LoVo (cell line): Measurements from ENCODE around the gene MUC13.

Experiments used
- DNase-seq: peaks from one replicate; pipeline ENCODE4 v3.0.0-alpha.2; 2016; ENCODE audit warnings: low spot score

Gene MUC13

GRCh38 chr3:124942613-124943012 lies 8.1 kb upstream of the MUC13 start:
- no peak for DNase-seq

GRCh38 chr3:124941771-124942170 lies 7.2 kb upstream of the MUC13 start:
- no peak for DNase-seq

GRCh38 chr3:124939661-124940060 lies 5.1 kb upstream of the MUC13 start:
- DNase-seq, result no peak

- no peak for DNase-seq
Measured at GRCh38 chr3:124938896-124939295, 4.3 kb upstream of the MUC13 start.

GRCh38 chr3:124937049-124937448 lies 2.5 kb upstream of the MUC13 start:
- no peak for DNase-seq

GRCh38 chr3:124935794-124936542 lies 1.4 kb upstream of the MUC13 start:
- peak; percentile 24 for DNase-seq

GRCh38 chr3:124935264-124935663 lies 713 bp upstream of the MUC13 start:
- DNase-seq, result no peak

GRCh38 chr3:124928333-124929202 lies 6.0 kb downstream of the MUC13 start:
- peak; percentile 58 for DNase-seq

- DNase-seq, result no peak
Measured at GRCh38 chr3:124927574-124928045, 6.9 kb downstream of the MUC13 start.

- no peak for DNase-seq
Measured at GRCh38 chr3:124926426-124927101, 8.0 kb downstream of the MUC13 start.

- no peak for DNase-seq
Measured at GRCh38 chr3:124924741-124925140, 9.8 kb downstream of the MUC13 start.

- DNase-seq, result no peak
Measured at GRCh38 chr3:124923833-124924232, 10.7 kb downstream of the MUC13 start.

- no peak for DNase-seq
Measured at GRCh38 chr3:124920718-124921117, 13.8 kb downstream of the MUC13 start.

- DNase-seq, result no peak
Measured at GRCh38 chr3:124919756-124920155, 14.8 kb downstream of the MUC13 start.

GRCh38 chr3:124918524-124918923 lies 16.0 kb downstream of the MUC13 start:
- no peak for DNase-seq

- DNase-seq, result no peak
Measured at GRCh38 chr3:124916837-124917409, 17.6 kb downstream of the MUC13 start.

- no peak for DNase-seq
Measured at GRCh38 chr3:124915254-124915653, 19.3 kb downstream of the MUC13 start.

- no peak for DNase-seq
Measured at GRCh38 chr3:124907957-124908356, 26.6 kb downstream of the MUC13 start.

- no peak for DNase-seq
Measured at GRCh38 chr3:124904835-124905492, 29.6 kb downstream of the MUC13 start.

GRCh38 chr3:124903896-124904834 lies 30.4 kb downstream of the MUC13 start:
- no peak for DNase-seq
